Measurements from ENCODE around the gene USP12.

USP12 gene

GRCh38 chr13:27065582-27065981, 106.0 kb downstream of the USP12 start:
- H3K9ac ChIP-seq: no peak overlapping the region
- no peaks in the 10 kb centered on the region for H4K20me1 ChIP-seq (ENCODE audit: insufficient read depth)
- no peaks in the 10 kb centered on the region for H3K27me3 ChIP-seq (ENCODE audit: insufficient read depth, low read depth)
- H3K4me3 ChIP-seq (IDR thresholded peaks at IDR 0.05; ENCODE audit: insufficient read depth, low read depth, low read length): no peak overlapping the region
- no peak overlapping the region for H3K27ac ChIP-seq
- H3K36me3 ChIP-seq (ENCODE audit: insufficient read depth): no peaks in the 10 kb centered on the region
- H3K4me1 ChIP-seq (ENCODE audit: low read depth, poor library complexity, severe bottlenecking): no peaks in the 10 kb centered on the region
- no peak for TF ChIP-seq CTCF (conservative IDR thresholded peaks at IDR 0.05; ENCODE audit: low read depth, low read length)
- H2AFZ ChIP-seq (ENCODE audit: low read depth): no peak overlapping the region
- H3K79me2 ChIP-seq (ENCODE audit: insufficient read depth, low read depth): no peaks in the 10 kb centered on the region
- no peak overlapping the region for H3K4me2 ChIP-seq

GRCh38 chr13:27064252-27064995, 107.2 kb downstream of the USP12 start:
- Histone ChIP-seq H3K9ac (no peak overlapping the region), H3K4me2 (no peak overlapping the region), H3K4me1 (ENCODE audit: low read depth, poor library complexity, severe bottlenecking) (no peaks in the 10 kb centered on the region), H3K36me3 (ENCODE audit: insufficient read depth) (no peaks in the 10 kb centered on the region), H2AFZ (ENCODE audit: low read depth) (no peak overlapping the region), H4K20me1 (ENCODE audit: insufficient read depth) (no peaks in the 10 kb centered on the region), H3K79me2 (ENCODE audit: insufficient read depth, low read depth) (no peaks in the 10 kb centered on the region), H3K27ac (no peak overlapping the region), H3K4me3 (IDR thresholded peaks at IDR 0.05; ENCODE audit: insufficient read depth, low read depth, low read length) (no peak overlapping the region), H3K27me3 (ENCODE audit: insufficient read depth, low read depth) (no peaks in the 10 kb centered on the region)
- no peak for TF ChIP-seq CTCF (conservative IDR thresholded peaks at IDR 0.05; ENCODE audit: low read depth, low read length)

GRCh38 chr13:27057817-27058216, 113.8 kb downstream of the USP12 start:
- H4K20me1 ChIP-seq (ENCODE audit: insufficient read depth): no peaks in the 10 kb centered on the region
- TF ChIP-seq CTCF (conservative IDR thresholded peaks at IDR 0.05; ENCODE audit: low read depth, low read length): no peak
- H3K4me2 ChIP-seq: no peak overlapping the region
- no peak overlapping the region for H3K27ac ChIP-seq
- no peaks in the 10 kb centered on the region for H3K79me2 ChIP-seq (ENCODE audit: insufficient read depth, low read depth)
- no peaks in the 10 kb centered on the region for H3K27me3 ChIP-seq (ENCODE audit: insufficient read depth, low read depth)
- H3K9ac ChIP-seq: no peak overlapping the region
- no peak overlapping the region for H2AFZ ChIP-seq (ENCODE audit: low read depth)
- H3K36me3 ChIP-seq (ENCODE audit: insufficient read depth): no peaks in the 10 kb centered on the region
- no peaks in the 10 kb centered on the region for H3K4me1 ChIP-seq (ENCODE audit: low read depth, poor library complexity, severe bottlenecking)
- H3K4me3 ChIP-seq (IDR thresholded peaks at IDR 0.05; ENCODE audit: insufficient read depth, low read depth, low read length): no peak overlapping the region

- Histone ChIP-seq H3K36me3 (ENCODE audit: insufficient read depth) (no peaks in the 10 kb centered on the region), H3K27me3 (ENCODE audit: insufficient read depth, low read depth) (no peaks in the 10 kb centered on the region), H2AFZ (ENCODE audit: low read depth) (no peak overlapping the region), H3K4me1 (ENCODE audit: low read depth, poor library complexity, severe bottlenecking) (no peaks in the 10 kb centered on the region), H3K4me3 (IDR thresholded peaks at IDR 0.05; ENCODE audit: insufficient read depth, low read depth, low read length) (no peak overlapping the region), H4K20me1 (ENCODE audit: insufficient read depth) (no peaks in the 10 kb centered on the region), H3K79me2 (ENCODE audit: insufficient read depth, low read depth) (no peaks in the 10 kb centered on the region), H3K9ac (no peak overlapping the region), H3K4me2 (no peak overlapping the region), H3K27ac (no peak overlapping the region)
- TF ChIP-seq CTCF (conservative IDR thresholded peaks at IDR 0.05; ENCODE audit: low read depth, low read length): no peak
Measured at GRCh38 chr13:27055526-27055925, 116.1 kb downstream of the USP12 start.
